ENCODE data around the gene MYO10. TPM values are rescaled to one million over a fixed set of nuclear protein-coding genes. Genes with fewer than 3 reads are reported as not detected.
A peak's percentile ranks its signal among the peaks of the same experiment; 100 is the strongest.

The MYO10 gene
- total RNA-seq, 1 experiment from 2014 or later: 202 TPM

- no peak overlapping the region for H3K4me3 ChIP-seq (ENCODE audit: low read depth, low read length, poor library complexity, severe bottlenecking)
- H3K36me3 ChIP-seq (ENCODE audit: insufficient read depth, low read length, poor library complexity, severe bottlenecking): peaks cover 17% of the 10 kb centered on the region
- H3K27ac ChIP-seq (ENCODE audit: low read depth, low read length, poor library complexity, severe bottlenecking): peak overlapping the region; percentile 27
- ChIA-PET CTCF (no interaction called here), POLR2A (ENCODE audit: low non-redundant PET) (no interaction called here)
- peaks cover 23% of the 10 kb centered on the region for H3K4me1 ChIP-seq (ENCODE audit: insufficient read depth, low read length, poor library complexity, severe bottlenecking)
- TF ChIP-seq EZH2 (IDR thresholded peaks at IDR 0.05; ENCODE audit: borderline replicate concordance, low read depth, low read length, poor library complexity, severe bottlenecking) (no peak), CTCF (conservative IDR thresholded peaks at IDR 0.05; ENCODE audit: low read depth, low read length) (no peak)
- BruUV-seq (replicated peaks): no TSS peak
- H3K9me3 ChIP-seq (ENCODE audit: low read depth, low read length, poor library complexity, severe bottlenecking): no peaks in the 10 kb centered on the region
- DNase-seq (ENCODE audit: low spot score): no peak
- intact Hi-C loops (cut with micrococcal nuclease; ENCODE audit: unreplicated experiment): no loop called here
- H3K27me3 ChIP-seq (replicated peaks; ENCODE audit: insufficient read depth, low read depth, low read length, poor library complexity): no peaks in the 10 kb centered on the region
Observed at GRCh38 chr5:16809395-16810207, 126.5 kb downstream of the MYO10 start.

DNA sequence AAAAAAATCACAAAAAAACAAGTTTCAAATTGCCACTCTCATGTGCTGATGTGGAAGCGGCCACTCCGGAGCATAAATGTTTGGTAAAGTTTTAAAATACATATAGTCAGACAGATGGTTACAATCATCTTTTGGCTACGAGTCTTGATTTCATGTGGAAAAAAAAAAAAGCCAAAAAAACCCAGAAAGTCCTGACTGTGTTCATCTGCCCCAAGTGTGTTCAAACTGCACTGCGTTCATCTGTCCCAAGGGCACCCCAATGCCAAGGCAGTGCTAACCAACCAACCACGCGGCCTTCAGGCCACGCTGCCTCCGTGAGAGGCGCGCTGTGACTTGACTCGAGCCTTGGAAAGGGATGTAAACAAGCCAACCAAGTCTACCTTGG, 127.1 kb downstream of the MYO10 start:
- no peak for DNase-seq (ENCODE audit: low spot score)
- peaks cover 14% of the 10 kb centered on the region for H3K36me3 ChIP-seq (ENCODE audit: insufficient read depth, low read length, poor library complexity, severe bottlenecking)
- CTCF ChIA-PET: no interaction called here
- H3K27me3 ChIP-seq (replicated peaks; ENCODE audit: insufficient read depth, low read depth, low read length, poor library complexity): no peaks in the 10 kb centered on the region
- POLR2A ChIA-PET (ENCODE audit: low non-redundant PET): no interaction called here
- peak overlapping the region; percentile 27 for H3K27ac ChIP-seq (ENCODE audit: low read depth, low read length, poor library complexity, severe bottlenecking)
- no peak for TF ChIP-seq EZH2 (IDR thresholded peaks at IDR 0.05; ENCODE audit: borderline replicate concordance, low read depth, low read length, poor library complexity, severe bottlenecking)
- no peak for TF ChIP-seq CTCF (conservative IDR thresholded peaks at IDR 0.05; ENCODE audit: low read depth, low read length)
- peaks cover 28% of the 10 kb centered on the region for H3K4me1 ChIP-seq (ENCODE audit: insufficient read depth, low read length, poor library complexity, severe bottlenecking)
- no peaks in the 10 kb centered on the region for H3K9me3 ChIP-seq (ENCODE audit: low read depth, low read length, poor library complexity, severe bottlenecking)
- no TSS peak for BruUV-seq (replicated peaks)
- intact Hi-C loops (cut with micrococcal nuclease; ENCODE audit: unreplicated experiment): no loop called here
- no peak overlapping the region for H3K4me3 ChIP-seq (ENCODE audit: low read depth, low read length, poor library complexity, severe bottlenecking)

- Histone ChIP-seq H3K27ac (ENCODE audit: low read depth, low read length, poor library complexity, severe bottlenecking) (no peak overlapping the region), H3K36me3 (ENCODE audit: insufficient read depth, low read length, poor library complexity, severe bottlenecking) (peaks cover 8% of the 10 kb centered on the region), H3K9me3 (ENCODE audit: low read depth, low read length, poor library complexity, severe bottlenecking) (no peaks in the 10 kb centered on the region), H3K27me3 (replicated peaks; ENCODE audit: insufficient read depth, low read depth, low read length, poor library complexity) (no peaks in the 10 kb centered on the region), H3K4me1 (ENCODE audit: insufficient read depth, low read length, poor library complexity, severe bottlenecking) (peaks cover 35% of the 10 kb centered on the region), H3K4me3 (ENCODE audit: low read depth, low read length, poor library complexity, severe bottlenecking) (no peak overlapping the region)
- TF ChIP-seq CTCF (conservative IDR thresholded peaks at IDR 0.05; ENCODE audit: low read depth, low read length) (no peak), EZH2 (IDR thresholded peaks at IDR 0.05; ENCODE audit: borderline replicate concordance, low read depth, low read length, poor library complexity, severe bottlenecking) (no peak)
- intact Hi-C loops (cut with micrococcal nuclease; ENCODE audit: unreplicated experiment): no loop called here
- BruUV-seq (replicated peaks): no TSS peak
- CTCF ChIA-PET: no interaction called here
- POLR2A ChIA-PET (ENCODE audit: low non-redundant PET): no interaction called here
- DNase-seq (ENCODE audit: low spot score): no peak
Observed at GRCh38 chr5:16808021-16808420, 128.1 kb downstream of the MYO10 start.

Data from A673 (cell line).